H1 (cell line): ENCODE results near the gene FCHO1. TPM values are rescaled to one million over a fixed set of nuclear protein-coding genes. Genes with fewer than 3 reads are reported as not detected.

Experiments
- EGR1 ChIP-seq: IDR thresholded peaks from 2 replicates; pipeline ENCODE4 v1.6.1; 2011; ENCODE audit warnings: low read depth, low read length, borderline replicate concordance
- EZH2 ChIP-seq: fragments of 200-600 bp; sonication (generic); IDR thresholded peaks from 2 replicates; pipeline ENCODE4 v1.7.1; 2012; ENCODE audit warnings: low read depth, mild to moderate bottlenecking, moderate library complexity, low read length, inconsistent platforms; ENCODE audit not compliant: severe bottlenecking
- JUND ChIP-seq: IDR thresholded peaks from 2 replicates; pipeline ENCODE4 v1.6.1; 2011; ENCODE audit warnings: mild to moderate bottlenecking, improper control_type of control experiment, low read length
- KDM4A ChIP-seq: IDR thresholded peaks from one replicate; pipeline ENCODE4 v1.7.1; 2012; ENCODE audit warnings: low read depth, mild to moderate bottlenecking, moderate library complexity, low read length, inconsistent platforms; ENCODE audit not compliant: severe bottlenecking
- MAFK ChIP-seq: IDR thresholded peaks from 2 replicates; pipeline ENCODE4 v1.6.1; 2012; ENCODE audit warnings: low read depth, mild to moderate bottlenecking, improper control_type of control experiment, low read length
- NRF1 ChIP-seq: IDR thresholded peaks from 2 replicates; pipeline ENCODE4 v1.6.1; 2011; ENCODE audit warnings: mild to moderate bottlenecking, low read depth, low read length, improper control_type of control experiment
- POLR2AphosphoS5 ChIP-seq: IDR thresholded peaks from 2 replicates; pipeline ENCODE4 v1.6.1; 2011; ENCODE audit warnings: low read depth, low read length
- POU5F1 ChIP-seq: IDR thresholded peaks from 2 replicates; pipeline ENCODE4 v1.6.1; 2011; ENCODE audit warnings: low read depth, mild to moderate bottlenecking, low read length, moderate library complexity
- RAD21 ChIP-seq, 2 experiments: IDR thresholded peaks in 1 of 2; conservative IDR thresholded peaks in 1 of 2; 2 replicates each; pipeline ENCODE4 v1.6.1; 2011; ENCODE audit warnings: low read depth in 2 of 2, low read length in 2 of 2, improper control_type of control experiment in 1 of 2, inconsistent platforms in 1 of 2, mild to moderate bottlenecking in 1 of 2, moderate library complexity in 1 of 2
- RXRA ChIP-seq: IDR thresholded peaks from 2 replicates; pipeline ENCODE4 v1.6.1; 2011; ENCODE audit warnings: low read depth, mild to moderate bottlenecking, low read length, moderate library complexity; ENCODE audit not compliant: insufficient read depth
- SIRT6 ChIP-seq: IDR thresholded peaks from one replicate; pipeline ENCODE4 v1.7.1; 2012; ENCODE audit warnings: low read length, inconsistent platforms
- SUZ12 ChIP-seq: fragments of 200-600 bp; sonication (generic); IDR thresholded peaks from 2 replicates; pipeline ENCODE4 v1.6.1; 2012; ENCODE audit warnings: mild to moderate bottlenecking, inconsistent platforms, low read length, moderate library complexity, mixed read lengths
- TBP ChIP-seq: IDR thresholded peaks from 2 replicates; pipeline ENCODE4 v1.6.1; 2011; ENCODE audit warnings: low read depth, low read length, improper control_type of control experiment
- TCF12 ChIP-seq: IDR thresholded peaks from 2 replicates; pipeline ENCODE4 v1.6.1; 2011; ENCODE audit warnings: low read depth, mild to moderate bottlenecking, low read length
- polyA plus RNA-seq, 7 experiments: library from polyadenylated mRNA; depleted of rRNA in 3 of 7; stranded (reverse) in 5 of 7; unstranded in 2 of 7; fragments of >200 nt in 5 of 7; fragments of 200-250 nt in 2 of 7; gene quantifications; 1 replicate in 5 of 7; 2 replicates in 1 of 7; 4 replicates in 1 of 7; pipeline versions ENCODE4 v1.2.1 to v1.2.3, GENCODE V29; 2011 to 2013; ENCODE audit warnings: missing spikeins in 2 of 7, mixed read lengths in 2 of 7
- total RNA-seq: library from RNA; stranded (reverse); fragmentation: NEBNext Ultra II Directional; extraction: Animal tissue kit (Norgen Biotek cat#: 25700); gene quantifications from 2 replicates; pipeline ENCODE4 v1.2.1, GENCODE V29; 2021
- TF ChIP-seq, protein P1 (sequence below): IDR thresholded peaks from 2 replicates; pipeline ENCODE4 v1.6.1; 2011; ENCODE audit warnings: low read length, improper control_type of control experiment
- TF ChIP-seq, protein P2 (sequence below): IDR thresholded peaks from 2 replicates; pipeline ENCODE4 v1.6.1; 2012; ENCODE audit warnings: inconsistent platforms
- TF ChIP-seq, protein P3 (sequence below): IDR thresholded peaks from 2 replicates; pipeline ENCODE4 v1.6.1; 2011; ENCODE audit warnings: low read depth, mild to moderate bottlenecking, low read length; ENCODE audit not compliant: insufficient read depth

Gene FCHO1
- total and polyA plus RNA-seq, 2 of the 8 experiments (the other 6 are each of a cell fraction or from before 2014, with no cell fraction given) = 13.0 to 25.9 TPM

DNA sequence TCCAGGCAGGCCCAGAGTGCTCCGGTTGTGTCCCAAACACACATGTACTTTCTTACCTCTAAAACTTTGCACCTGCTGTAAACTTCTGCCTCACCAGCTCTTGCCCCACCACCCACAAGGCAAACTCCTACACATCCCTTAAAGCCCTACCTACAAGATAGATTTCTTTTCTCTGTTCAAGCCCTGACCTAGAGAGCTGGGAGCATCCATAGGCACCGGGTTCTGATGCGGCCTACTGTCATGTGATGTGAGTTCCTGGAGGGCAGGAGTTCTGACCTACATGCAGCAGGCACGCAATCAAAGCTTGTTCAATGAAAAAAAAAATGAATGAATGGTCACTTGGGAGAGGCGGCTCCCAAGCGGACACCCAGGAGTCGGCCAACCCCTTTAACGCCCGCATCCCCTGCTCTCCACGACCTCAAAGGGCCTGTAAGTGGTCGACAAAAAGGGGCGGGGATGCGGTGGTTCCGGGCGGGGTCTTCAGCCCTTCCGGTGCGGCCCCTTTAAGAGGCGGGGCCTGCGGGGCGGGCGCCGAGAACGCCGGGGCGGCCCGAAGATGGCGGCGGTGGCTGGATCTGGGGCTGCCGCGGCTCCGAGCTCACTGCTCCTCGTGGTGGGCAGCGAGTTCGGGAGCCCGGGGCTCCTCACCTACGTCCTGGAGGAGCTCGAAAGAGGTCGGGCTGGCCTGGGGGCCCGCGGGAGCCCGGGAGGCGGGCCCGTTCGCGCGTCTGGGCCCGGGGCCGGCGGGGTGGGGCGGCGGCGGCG, 32.1 kb upstream of the FCHO1 start, which contains the start of gene MAP1S (continued):
- no peak for TF ChIP-seq SIRT6
- no peak for TF ChIP-seq RXRA
- TF ChIP-seq EZH2 = no peak
- peak; percentile 69 for TF ChIP-seq KDM4A
- TF ChIP-seq RAD21 (IDR thresholded peaks at IDR 0.05 in 1 of 2, conservative IDR thresholded peaks at IDR 0.05 in 1 of 2; ENCODE audit: low read depth in 2 of 2, low read length in 2 of 2) = no peak
- TF ChIP-seq, protein P1, sequence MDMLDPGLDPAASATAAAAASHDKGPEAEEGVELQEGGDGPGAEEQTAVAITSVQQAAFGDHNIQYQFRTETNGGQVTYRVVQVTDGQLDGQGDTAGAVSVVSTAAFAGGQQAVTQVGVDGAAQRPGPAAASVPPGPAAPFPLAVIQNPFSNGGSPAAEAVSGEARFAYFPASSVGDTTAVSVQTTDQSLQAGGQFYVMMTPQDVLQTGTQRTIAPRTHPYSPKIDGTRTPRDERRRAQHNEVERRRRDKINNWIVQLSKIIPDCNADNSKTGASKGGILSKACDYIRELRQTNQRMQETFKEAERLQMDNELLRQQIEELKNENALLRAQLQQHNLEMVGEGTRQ = peak; percentile 17; the same call in 1 of the 2 replicates
- peak; percentile 63; the same call in 1 of the 2 replicates for TF ChIP-seq POLR2AphosphoS5
- TF ChIP-seq TCF12 = no peak
- TF ChIP-seq MAFK = no peak
- peak; percentile 75 for TF ChIP-seq TBP
- no peak for TF ChIP-seq JUND
- TF ChIP-seq EGR1 = no peak
- TF ChIP-seq, protein P2, sequence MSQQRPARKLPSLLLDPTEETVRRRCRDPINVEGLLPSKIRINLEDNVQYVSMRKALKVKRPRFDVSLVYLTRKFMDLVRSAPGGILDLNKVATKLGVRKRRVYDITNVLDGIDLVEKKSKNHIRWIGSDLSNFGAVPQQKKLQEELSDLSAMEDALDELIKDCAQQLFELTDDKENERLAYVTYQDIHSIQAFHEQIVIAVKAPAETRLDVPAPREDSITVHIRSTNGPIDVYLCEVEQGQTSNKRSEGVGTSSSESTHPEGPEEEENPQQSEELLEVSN = no peak
- no peak for TF ChIP-seq NRF1
- TF ChIP-seq, protein P3, sequence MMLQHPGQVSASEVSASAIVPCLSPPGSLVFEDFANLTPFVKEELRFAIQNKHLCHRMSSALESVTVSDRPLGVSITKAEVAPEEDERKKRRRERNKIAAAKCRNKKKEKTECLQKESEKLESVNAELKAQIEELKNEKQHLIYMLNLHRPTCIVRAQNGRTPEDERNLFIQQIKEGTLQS = no peak
- TF ChIP-seq POU5F1 = no peak
- no peak for TF ChIP-seq SUZ12
